ENCODE data around the gene PACSIN2.
"Not testable (repeated sequence)": the region's sequence is repeated elsewhere in the genome, so short reads cannot be mapped to it uniquely, and the experiment has no call there.

PACSIN2 gene

DNA sequence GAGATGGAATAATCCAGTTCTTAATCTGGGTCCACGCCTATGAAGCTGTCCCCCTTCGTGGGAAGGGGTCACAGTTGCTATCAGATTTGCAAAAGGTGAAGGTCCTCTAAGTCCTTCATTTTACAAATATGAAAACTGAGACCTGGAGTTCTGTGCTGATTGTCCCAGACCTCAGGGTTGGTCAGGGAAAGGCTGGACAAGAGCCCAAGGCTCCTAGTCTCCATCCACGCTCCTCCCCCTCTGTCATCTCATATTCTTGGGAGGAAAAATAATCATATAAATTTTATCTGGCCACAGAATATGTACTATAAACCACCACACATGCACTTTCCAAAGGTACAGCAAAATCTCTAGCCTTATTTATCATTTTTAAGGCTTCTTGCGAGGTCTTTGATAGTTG is 5.5 kb downstream of the PACSIN2 start:
- no peak for DNase-seq

DNA sequence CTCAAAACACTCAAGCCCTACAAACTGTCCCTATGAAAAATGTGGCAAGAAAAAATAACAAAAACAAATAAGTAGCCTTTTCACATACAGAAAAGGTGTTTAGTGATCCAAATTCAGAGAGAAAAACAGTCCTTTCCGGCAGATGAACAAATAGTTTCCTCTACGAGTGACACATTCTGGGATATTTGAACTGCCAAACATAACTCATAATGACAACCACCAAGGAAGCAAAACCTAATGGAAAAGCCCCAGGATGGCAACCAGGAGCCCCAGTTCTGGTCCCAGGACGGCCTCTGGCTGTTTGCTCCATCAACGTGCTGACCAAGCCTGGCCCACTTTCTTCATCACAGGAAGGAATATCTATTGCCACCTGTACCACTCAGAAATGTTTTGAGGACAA is 6.0 kb downstream of the PACSIN2 start:
- DNase-seq, result no peak

DNA sequence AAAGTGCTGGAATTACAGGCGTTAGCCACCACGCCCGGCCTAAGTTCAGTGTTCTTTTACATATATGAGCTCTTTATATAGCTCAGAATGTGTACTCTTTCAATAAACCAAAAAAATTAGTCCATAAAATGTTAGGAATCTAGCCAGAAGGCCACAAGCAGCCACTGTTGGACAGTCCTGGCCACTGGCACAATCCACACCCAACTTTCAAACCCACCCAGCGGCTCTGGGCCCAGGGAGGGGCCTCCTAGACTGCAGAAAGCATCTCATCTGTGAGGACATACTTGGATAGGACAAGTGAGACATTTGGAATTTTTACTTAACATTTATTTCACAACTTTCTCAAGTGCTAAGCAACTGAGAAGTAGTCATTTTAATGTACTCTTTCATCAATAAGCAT is 6.4 kb downstream of the PACSIN2 start:
- no peak for DNase-seq

DNA sequence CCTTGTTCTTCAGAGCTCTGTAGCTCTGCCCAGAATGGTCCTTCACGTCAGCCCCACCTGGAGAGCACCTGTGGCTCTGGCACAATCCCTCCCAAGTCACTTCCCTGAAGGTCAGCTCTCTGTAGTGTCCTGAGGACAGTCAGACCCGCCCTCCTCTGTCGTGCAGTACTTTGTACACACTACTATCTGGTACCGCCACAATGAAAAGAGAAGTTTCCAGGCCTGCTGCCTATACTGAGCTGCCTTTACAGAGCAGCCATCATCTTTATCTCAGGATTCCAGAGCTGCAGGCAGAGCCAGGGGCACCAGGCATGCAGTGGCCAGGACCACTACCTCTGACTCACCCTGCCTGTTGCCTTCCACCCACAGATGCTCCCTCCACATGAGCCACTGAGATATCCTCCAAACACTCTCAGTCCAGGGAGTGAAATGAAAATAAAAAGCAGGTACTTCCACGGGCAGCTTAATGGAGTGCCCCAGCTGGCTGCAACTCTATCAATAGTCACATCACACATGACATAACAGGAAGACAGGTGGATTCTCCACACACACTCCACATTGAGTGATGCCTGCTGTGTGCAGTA is 7.3 kb downstream of the PACSIN2 start:
- no peak for DNase-seq

DNA sequence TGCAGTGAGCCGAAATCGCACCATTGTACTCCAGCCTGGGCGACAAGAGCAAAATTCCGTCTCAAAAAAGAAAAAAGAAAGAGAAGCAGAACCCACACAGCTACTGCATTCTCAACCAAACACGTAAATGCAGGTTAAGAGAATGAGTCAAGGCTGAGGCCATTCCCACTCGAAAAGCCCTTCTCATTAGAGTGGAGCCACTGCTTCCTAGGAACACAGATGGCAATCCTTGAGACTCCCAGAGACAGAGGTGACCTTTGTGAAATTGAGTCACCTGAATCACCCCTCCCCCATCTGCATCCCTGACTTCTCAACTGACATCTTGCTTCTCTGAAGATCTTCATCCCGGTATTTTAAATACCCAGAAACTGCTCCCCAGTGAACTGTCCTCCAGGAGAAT is 8.2 kb downstream of the PACSIN2 start:
- no peak for DNase-seq

DNA sequence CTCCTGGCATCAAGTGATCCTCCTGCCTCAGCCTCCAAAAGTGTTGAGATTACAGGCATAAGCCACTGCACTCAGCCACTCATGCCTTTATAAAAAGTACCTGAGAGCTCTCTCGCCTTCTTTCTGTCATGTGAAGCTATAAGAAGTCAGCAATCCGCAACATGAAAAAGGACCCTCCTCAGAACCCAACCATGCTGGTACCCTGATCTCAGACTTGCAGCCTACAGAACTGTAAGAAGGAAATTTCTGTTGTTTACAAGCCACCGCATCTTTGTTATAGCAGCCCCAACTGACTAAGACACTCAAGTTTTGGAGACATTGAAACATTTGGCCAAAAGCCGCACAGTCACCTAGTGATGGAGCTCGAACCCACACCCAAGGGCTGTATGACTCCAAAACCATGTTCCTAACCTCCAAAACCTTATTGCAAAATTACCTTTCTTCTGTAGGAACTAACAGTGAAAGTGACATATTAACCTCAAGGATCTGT is 8.9 kb downstream of the PACSIN2 start:
- no peak for DNase-seq

DNA sequence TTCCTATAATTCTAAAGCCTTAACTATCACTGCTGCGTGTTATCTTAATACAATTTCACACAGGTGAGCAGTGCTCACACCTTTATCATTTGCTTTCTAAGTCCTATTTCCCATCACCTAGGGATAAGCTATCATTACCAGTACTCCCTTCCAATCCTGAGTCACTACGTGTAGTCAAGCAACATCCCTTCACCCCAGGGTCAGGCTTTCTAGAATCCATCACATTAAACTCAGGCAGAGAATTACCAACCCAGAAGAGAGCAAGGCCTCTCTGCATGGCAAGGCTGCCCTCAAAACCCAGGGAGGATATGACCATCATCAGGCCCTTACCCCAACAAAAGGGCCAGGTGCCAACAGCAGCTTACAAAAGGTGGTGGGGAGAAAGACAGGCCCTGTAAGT is 9.8 kb downstream of the PACSIN2 start:
- DNase-seq, result no peak

DNA sequence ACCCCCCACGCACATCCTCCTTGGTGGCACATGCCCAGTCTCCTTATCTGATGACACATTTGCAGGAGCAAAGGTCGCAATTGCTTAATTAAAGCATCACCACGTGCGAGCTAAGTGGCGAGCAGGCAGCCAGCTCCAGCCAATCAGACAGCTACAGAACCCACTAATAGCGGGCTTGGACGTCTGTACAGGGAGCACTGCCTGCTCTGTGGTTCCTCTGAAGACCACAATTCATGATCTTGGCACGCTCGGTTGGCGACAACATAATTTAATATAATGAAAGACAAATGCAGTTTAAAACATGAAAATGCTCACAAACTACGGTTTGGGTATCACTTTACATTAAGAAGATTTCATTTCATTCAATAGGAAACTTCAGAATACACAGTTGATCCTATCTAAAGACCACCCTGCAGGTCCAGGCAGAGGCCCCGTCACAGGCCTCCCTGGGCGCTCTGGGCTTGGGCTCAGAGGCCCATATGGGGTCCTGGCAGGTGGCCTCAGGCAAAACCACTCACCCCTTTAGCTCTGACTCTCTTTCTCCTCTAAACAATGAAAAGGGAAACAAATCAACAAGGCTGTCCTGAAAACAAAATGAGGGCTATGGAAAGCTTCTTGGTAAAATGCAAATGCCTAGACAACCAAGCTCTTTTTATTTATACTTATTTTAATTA is 10.4 kb downstream of the PACSIN2 start:
- no peak for DNase-seq

DNA sequence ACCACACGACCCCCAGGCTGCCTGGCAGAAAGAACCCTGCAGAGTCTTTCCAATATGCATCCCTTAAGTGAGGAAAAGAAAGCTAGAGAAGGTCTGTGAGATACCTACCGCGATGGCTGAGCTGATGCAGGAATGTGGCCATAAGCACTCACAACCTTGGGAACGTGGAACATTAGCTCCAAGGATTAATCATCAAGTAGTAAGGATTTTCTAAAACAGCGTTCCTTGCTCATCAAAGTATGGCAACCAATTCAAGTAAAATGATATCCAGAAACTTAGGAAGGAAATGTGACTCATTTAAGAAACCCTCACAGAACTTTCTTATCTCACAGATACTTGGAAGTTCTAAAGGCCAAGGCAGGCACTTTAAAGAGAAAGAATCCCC is 12.8 kb downstream of the PACSIN2 start:
- no peak for DNase-seq

DNA sequence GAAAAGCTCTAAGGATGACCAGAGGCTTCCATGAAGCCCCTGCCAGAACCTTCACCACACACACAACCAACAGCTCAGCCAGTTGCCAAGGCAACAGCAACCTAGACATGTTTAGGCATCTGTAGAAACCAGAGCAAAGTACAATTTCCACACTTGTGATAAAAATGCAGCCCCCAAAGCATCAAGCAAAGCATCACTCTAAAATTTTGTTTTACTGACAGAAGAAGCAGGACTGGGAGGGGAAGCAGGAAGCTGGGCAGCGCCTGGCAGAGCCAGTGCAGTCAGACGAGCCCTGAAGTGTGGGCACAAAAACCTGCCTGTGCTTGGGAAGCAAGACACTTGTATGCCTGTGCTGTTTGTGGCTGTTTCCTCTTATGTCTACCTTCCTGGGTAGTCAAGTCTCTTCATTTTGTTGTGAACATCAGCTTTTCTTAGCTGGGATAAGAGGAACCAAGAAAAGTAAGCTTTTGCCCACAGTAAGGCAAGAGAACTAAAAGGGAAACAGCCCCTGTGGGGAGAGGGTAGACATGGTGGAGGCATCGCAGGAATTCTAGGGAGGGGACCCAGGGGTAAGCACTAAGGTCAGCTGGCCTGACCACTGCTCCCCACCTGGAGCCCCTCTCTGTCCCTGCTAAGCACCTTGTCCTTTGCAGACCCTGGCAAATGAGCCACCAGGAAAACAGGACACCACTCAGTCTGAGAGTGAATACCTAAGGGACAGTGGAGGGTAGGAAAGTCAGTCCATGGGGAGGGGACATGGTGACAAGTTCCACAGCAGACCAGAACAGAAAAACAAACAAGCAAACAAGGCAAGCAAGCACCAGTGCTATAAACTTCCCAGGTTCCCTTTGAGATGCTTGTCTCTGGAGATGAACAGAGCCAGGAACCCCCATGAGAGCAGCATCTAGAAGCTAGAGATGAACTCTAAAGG is 13.4 kb downstream of the PACSIN2 start:
- DNase-seq, result no peak

DNA sequence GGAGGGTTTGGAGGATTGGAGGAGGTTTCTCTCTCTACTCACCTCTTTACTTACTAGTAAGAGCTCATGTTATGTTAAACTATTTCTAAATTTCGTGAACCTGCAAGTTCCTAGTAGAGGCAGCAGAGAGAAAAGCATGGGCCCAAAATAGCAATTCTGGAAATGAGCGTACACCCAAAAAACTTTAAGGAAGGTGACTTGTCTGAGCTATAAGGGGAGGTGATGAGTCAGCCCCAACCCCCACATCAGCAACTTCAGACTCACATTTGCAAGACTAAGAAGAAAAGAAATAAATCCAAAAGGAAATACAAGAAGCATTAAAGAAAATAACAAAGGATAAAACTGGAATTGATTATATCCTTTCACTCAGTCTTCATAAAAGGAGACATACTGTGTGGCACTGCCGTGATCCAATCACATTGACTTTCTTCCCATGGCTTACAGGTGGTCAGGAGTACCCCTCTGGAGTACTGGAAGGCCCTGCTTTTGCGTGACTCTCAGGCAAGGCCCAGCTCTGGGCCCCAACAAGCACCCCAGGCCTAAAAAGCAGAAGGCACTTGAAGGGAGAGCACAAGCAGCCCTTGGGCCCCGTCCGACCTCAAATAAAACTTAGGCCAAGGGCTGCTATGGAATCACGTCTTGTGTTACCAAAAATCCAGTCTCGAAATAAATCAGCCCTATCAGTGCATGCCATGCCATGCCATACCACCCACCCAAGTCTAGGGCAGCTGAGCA is 14.3 kb downstream of the PACSIN2 start:
- DNase-seq, result no peak

DNA sequence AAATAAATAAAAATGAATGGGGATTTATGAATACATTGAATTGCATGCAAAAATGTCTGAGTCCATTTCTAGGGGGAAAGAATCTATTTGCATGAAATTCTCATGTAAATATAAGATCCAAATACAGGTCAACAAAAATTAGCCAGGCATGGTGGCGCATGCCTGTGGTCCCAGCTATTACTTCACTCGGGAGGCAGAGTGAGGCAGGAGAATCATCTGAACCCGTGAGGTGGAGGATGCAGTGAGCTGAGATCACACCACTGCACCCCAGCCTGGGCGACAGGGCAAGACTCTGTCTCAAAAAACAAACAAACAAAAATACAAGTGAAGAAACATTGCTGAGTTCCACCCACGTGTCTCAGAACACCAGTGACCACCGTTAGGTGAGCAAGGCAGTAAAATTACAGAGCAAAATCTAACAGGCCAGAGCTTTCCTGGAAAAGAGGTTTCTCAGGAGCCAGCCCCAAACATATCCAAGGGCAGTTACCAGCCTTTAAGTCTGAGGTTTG is 17.3 kb downstream of the PACSIN2 start:
- DNase-seq, result no peak

DNA sequence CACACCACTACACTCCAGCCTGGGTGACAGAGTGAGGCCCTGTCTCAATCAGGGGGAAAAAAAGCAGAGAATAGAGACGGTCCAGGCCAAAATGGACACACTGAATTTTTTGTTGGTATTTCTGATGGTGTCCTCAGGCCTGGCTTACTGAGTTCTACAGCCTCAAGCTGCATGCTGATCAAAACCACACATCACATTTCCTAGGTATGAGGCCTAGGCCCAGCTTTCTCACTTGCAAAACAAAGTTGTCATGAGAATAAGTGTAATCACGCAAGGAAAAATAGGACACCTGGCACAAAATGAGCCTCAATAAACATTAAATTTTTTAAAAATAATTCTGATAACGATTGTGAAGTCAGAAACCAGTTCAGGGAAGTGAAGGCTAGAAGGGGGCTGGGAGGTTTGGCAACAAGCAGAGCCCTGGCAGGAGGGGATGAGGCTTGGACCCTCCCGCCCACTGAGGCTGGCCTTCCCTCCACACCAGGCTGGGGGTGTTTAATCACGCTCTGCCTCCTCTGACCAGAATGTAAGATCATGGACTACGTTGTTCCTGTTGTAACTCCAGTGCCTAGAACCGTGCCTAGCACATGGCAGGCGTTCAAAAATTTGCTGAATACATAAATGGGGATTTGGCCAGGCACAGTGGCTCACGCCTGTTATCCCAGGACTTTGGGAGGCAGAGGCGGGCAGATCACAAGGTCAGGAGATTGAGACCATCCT is 18.1 kb downstream of the PACSIN2 start:
- no peak for DNase-seq

DNA sequence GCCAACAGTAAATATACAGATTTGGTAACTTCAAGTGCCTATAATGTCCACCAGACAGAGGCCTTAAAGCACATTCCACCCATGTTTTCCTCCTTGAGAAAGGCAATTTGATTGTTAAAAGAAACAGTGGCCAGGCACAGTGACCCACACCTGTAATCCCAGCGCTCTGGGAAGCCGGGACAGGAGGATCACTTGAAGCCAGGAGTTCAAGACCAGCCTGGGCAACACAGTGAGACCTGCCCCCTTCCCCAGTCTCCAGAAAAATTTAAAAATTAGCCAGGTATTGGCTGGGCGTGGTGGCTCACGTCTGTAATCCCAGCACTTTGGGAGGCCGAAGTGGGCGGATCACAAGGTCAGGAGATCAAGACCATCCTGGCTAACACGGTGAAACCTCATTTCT is 19.3 kb downstream of the PACSIN2 start:
- not testable (repeated sequence) for DNase-seq

DNA sequence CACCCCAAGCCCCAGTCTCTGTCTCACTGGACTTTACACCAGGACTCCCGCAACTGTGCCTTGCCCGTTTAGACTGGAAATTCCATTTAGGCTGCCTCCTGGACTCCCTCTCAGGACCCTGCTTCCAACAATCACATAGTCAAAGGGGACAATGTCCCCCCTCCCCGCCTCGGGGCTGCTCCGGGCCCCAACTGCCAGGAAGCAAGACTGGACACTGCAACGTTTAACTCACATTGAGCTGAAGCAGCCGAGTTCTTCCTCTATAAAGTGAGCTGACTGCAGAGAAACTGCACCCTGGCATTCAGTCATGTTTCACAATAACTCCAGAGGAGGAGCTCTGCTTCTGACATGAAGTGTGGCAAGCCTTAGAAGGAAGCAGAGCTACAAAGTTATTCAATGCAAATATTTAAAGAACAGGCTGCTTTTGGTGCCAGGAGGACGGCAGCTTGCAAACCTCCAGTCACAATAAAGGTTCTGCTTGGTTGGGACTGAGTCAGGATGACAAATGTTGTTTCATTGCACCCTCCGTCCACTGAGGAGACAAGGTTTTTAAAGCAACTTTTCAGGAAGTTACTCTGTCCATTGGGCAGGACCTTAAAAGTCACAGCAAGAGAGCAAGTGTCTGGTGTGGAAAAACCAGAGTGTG is 19.9 kb downstream of the PACSIN2 start:
- DNase-seq, result no peak

DNA sequence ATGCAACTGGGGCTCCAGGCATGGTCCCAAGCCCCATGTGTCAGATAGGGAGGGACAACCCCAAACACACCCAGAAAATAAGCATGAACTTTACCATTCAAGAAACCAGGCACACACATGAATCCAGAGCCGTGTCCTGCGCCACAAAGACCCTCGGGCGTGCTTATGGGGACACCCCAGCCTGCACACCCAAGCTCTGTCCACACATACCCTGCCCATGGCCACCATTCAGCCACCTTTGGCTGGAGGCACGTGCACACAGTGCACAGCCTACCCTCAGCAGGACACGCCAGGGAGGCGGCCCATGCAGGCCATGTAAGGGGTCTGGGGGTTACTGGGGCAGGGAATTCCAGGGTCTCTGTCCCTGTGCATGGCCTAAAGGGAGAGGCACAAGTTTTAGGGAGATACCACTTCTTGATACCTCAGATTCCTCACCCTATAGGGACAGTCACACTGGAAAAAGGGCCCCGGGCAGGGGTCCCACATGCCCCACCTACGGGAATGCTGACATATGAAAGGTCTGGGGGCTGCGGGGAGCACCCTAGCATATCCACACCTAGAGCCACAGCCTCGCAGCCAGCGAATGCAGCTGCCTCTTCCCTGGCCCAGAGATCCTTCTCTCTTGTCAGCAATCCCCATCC is 20.6 kb downstream of the PACSIN2 start:
- no peak for DNase-seq

DNA sequence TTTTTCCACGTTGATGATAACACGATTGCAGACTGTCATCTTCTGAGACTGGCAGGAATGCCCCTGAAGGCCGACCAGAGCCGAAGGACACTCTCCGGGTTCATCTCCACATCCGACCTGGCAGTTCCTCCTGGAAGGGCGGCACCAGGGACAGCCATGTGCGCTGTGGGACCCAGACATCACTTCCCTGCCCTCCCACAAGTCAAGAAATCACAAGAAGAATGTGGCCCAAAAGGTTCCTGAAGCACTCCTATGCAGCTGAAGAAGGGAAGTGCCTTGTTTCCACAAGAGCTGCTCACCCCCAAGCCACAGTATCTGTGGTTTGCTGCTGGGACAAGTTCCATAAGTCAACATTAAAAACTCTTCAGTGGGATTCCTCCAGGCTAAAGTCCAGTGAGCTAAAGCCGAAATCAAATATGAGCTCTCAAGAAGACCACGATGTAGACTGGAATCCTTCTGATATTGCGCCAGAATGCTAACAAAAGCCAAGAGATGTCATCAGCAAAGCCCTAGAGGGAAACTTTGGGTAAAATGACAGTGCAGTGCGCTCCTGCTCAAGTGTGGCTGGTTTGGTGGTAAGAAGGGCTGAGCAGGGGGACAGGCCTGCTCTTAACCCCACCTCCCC is 21.2 kb downstream of the PACSIN2 start:
- DNase-seq, result no peak

DNA sequence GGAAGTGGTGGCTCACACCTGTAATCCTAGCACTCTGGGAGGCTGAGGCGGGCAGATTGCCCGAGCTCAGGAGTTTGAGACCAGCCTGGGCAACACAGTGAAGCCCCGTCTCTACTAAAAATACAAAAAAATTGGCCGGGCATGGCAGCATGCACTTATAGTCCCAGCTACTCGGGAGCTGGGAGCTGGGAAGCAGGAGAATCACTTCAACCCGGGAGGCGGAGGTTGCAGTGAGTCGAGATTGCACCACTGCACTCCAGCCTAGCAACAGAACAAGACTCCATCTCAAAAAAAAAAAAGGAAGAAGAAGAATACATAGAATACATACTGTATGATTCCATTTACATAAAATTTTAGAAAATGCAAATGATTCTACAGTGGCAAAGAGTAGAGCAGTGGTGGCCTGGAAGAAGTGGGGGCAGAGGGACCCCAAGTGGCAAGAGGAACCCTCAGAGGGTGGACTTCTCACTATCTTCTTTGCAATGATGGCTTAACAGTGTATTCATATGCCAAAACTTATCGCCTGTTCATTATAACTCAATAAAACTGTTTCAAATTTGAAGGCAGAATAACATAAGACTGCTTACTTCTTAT is 22.0 kb downstream of the PACSIN2 start:
- no peak for DNase-seq

DNA sequence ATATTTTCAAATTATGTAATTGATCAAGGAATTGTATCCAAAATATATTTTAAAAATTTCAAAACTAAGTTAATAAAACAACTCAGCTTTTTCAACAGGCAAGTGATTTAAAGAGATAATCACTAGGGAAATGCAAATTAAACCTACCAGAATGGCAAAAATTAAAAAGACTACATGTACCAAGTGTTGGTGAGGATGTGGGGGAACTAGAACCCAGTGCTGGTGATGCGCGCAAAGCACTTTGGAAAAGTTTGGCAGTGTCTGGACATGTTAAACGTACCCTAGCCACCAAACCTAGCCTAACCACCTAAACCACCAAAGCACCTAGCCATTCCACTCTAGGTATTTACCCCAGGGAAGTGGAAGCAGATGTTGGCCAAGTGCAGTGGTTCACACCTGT is 22.9 kb downstream of the PACSIN2 start:
- no peak for DNase-seq

DNA sequence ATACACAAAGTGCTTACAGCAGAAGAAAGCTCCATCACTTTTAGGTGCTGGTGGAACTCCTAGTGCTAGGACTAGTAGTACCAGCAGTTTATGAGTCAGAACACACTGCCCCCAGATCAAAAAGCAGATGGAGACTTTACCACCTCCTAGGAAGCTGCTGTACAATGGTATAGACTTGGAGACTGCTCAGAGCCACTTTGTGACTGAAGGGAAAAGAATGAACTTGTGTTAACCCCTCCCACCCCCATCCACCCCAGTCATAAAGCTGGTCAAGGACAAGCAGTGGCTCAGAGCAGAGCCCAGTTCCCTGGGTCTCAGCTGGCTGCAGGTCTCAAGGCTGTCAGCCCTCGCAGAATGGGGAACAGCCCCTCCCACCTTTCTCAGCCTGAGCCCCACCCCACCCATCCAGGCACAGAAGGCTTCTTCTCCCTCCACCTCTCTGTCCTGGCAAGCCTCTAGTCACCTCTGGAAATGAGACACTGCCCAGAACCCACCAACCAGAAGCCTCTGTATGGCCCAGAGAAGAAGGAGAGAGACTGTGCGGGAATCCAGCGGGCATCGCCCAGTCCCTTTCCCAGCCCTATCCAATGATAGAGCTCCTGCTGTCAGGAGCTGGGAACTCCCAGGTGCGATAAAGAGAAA is 23.8 kb downstream of the PACSIN2 start:
- DNase-seq, result no peak
